Measurements from ENCODE around the gene ZNF76.

ZNF76 gene

DNA sequence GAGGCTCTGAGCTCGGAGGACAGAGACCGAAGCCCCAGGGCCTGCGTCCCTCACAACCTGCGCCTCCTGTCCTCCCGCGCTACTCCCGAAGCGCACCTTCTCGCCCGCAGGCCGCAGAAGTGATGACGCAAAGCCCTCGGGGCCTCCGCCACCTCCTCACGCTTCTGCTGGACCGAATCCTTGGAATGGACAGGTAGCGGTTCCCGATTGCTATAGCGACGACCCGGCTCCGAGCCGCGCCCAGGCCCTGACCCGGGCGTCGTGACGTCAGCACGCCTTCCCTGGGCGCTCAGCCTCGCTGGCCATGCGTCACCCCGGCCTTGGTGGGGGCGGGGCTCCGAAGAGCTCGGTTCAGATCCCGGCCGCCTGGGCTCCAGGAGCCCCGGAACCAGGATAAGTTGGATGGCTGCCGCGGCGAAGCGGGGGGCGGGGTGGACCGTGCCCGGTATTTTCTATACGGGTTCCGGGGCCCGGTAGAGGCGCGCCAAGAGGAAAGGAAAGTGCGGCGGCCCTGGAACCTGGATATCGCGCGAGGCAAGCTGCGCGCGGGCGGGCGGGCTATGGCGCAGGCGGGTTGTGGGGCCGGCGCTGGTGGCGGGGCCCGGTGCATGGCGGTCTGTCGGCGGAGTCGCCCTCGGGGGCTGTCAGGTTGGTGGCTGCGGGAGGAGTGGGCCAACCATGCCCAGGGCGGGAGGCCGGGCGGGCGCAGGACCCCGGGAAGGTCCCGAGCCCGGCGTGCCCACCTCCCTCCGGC lies at the start of gene ZNF76:
Gene ZNF76, plus strand, starts transcription at position 542 of the 754 bp plus-strand sequence. CDS start 21,417 bp downstream, outside the sequence.
- no peak for TF ChIP-seq CTCF (IDR thresholded peaks at IDR 0.05)

- TF ChIP-seq CTCF (IDR thresholded peaks at IDR 0.05) = no peak
Observed at GRCh38 chr6:35213298-35213791, 46.2 kb upstream of the ZNF76 start.

DNA sequence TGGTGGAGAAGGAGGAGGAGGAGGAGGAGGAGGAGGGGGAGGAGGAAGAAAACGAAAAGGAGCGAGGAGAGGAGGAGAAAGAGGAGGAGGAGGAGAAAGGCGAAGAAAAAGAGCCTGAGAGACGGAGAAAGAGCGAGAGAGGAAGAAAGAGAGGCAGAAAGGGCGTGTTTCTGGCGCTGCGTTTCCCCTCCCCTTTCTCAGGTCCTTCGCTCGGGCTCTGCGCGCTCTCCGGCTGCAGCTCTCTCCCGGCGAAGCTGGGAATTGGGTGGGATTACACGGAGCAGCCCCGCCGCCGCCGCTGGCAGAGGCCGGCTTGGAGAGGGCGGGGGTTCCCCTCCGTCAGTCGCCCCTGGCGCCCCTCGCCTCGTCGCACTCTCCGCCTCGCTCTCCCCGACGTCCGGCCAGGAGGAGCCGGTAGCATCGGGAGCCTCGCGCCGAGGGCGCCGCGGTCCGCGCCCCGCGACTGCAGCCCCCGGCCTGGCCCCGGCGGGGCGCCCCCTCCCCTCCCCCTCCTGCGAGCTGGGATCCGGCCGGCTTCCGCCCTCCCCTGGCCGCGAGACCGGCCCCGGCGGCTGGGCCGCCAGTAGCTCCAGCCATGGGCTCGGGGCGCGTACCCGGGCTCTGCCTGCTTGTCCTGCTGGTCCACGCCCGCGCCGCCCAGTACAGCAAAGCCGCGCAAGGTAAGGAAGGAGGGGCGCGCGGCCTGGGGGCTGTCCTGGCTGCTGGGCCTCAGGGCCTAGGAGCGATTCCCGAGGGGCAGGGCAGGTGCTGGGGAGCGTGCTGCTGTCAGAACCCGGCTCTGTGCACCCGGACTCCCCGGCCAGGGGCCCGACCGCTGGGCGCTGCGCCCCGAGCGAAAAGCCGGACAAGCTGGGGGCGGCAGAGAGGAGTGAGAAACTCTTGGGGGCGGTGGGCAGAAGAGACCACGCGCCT lies 45.4 kb upstream of the ZNF76 start, which contains the start of gene SCUBE3:
Gene SCUBE3, plus strand, starts transcription at position 133 of the 933 bp plus-strand sequence. Its CDS starts 463 bp downstream, at position 596.
- TF ChIP-seq CTCF (IDR thresholded peaks at IDR 0.05) = no peak

- no peak for TF ChIP-seq CTCF (IDR thresholded peaks at IDR 0.05)
Observed at GRCh38 chr6:35214869-35215664, 44.5 kb upstream of the ZNF76 start.

DNA sequence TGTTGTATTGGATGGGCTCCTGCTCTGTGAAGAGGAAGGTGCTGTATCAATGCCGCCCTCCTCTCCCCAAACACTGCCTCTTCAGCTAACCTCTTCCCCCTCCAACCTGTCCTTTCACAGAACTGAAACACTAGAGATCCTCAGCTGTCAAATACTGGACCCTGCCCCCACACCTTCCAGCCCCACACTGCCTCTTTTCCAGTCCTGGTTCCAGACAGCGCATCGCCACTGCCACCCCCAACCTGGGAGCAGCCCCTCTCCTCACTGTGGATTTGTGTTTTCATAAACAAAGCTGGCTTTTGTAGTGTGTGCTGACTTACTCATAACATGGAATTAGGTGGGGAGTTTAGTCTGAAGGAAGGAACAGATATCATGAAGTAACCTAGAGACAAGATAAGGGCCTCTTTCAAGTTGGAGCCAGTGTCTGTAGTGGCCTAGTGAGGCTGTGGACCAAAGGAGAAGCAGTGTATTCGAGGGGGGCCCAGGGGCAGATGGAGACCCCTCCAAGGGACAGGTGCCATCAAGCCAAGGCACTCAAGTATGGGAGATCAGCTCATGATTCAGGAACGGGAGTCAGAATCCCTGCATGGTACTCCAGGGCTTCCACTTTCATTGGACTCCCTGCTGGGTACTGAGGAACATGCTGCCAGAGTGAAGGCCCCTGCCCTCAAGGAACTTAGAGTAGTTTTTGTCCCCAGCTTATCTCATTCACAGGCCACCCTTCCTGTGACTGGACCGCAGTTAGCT lies 43.7 kb upstream of the ZNF76 start:
- no peak for TF ChIP-seq CTCF (IDR thresholded peaks at IDR 0.05)

DNA sequence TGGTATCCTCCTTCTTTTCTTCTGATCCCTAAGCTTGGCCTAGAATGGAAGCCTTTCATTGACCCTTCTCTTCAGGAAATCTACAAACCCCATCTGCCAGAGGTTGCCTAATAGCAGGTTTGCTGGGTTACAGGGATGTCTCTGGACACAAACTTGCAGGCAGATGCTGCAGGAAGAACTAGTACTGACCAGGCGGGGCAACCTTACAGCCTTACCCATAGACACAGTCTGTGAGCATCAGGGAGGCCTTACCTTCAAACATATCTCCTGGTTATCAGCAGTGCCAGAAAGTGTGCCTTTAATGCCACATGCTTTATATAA lies 43.2 kb upstream of the ZNF76 start:
- TF ChIP-seq CTCF (IDR thresholded peaks at IDR 0.05) = no peak
